NCI-H1930 (cell line): Measurements from ENCODE around the gene RPS5.
"Not testable (repeated sequence)": the region's sequence is repeated elsewhere in the genome, so short reads cannot be mapped to it uniquely, and the experiment has no call there.

Source experiments
- DNase-seq, 2 experiments: peaks; one replicate each; lab custom pipeline; 2025; lab: John Stamatoyannopoulos, UW

The RPS5 gene

DNA sequence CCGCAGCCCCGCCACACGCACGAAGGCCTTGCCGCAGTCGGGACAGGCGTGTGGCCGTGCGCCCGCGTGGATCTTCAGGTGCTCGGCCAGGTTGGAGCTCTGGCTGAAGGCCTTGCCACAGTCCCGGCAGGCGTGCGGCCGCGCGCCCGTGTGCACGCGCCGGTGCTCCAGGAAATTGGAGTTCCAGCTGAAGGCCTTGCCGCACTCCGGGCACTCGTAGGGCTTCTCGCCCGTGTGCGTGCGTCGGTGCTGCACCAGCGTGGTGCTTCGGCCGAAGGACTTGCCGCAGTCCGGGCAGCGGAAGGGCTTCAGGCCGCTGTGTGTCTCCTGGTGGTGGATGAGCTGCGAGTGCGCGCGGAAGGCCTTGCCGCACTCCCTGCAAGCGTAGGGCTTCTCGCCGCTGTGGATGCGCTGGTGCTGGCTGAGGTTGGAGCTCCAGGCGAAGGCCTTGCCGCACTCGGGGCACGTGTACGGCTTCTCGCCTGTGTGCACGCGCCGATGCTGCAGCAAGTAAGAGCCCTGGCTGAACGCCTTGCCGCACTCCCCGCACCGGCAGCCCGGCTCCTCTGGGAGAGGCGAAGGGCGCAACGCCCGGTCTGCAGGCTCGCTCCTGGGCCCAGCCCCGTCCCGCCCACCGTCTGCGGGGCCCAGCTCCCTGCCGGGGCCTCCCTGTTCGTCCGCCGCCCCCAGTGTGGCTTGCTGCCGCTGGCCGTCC, 30.1 kb upstream of the RPS5 start:
- no peak for DNase-seq

DNA sequence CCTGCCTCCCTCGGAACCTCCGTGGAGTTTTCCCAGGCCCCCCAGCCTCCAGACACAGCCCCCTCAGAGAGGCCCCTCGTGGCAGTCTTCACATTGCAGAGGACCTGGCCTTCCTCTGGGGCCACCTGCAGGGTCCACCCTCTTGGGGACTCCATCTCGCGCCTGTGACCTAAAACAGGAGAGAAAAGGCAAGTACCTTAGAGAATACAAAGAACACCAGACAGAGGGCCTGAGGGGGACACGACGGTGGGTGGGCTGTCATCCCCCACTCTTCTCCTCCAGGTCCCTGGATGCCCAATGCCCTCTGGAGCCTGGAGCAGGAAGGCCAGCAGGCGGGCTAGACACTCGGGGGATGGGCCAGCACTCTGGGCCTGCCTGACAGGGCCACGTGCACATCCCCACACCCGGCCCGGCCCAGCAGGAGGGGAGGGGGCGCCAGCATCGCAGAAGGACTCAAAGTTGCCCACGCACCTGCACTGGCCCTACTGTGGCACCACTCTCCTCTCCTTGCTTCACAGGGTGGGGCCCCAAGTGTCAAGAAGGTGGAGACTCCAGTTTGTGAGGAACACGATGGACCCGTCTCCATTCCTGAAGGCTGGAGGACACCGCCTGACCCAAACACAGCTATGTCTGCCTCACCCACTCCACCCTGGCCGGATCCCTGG, 29.5 kb upstream of the RPS5 start:
- DNase-seq: no peak

DNA sequence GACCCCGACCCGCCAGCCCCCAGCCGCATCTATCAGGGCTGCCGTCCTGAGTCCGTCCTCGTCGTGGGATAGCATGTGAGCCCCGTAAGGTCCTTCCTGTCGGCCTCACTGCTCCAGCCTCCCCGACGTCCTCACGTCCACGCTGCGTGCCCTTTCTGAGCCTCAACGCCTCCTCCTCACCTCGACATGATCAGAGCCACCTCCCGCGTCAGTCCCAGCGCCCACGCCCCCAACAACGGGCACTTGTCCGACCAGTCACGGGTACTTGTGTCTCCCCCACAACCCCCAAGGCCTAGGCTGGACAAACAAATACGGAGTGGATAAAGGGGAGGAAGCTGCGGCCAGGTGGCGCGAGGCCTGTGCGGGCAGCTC, 25.2 kb upstream of the RPS5 start:
- peak; percentile 59 to 64 for DNase-seq

DNA sequence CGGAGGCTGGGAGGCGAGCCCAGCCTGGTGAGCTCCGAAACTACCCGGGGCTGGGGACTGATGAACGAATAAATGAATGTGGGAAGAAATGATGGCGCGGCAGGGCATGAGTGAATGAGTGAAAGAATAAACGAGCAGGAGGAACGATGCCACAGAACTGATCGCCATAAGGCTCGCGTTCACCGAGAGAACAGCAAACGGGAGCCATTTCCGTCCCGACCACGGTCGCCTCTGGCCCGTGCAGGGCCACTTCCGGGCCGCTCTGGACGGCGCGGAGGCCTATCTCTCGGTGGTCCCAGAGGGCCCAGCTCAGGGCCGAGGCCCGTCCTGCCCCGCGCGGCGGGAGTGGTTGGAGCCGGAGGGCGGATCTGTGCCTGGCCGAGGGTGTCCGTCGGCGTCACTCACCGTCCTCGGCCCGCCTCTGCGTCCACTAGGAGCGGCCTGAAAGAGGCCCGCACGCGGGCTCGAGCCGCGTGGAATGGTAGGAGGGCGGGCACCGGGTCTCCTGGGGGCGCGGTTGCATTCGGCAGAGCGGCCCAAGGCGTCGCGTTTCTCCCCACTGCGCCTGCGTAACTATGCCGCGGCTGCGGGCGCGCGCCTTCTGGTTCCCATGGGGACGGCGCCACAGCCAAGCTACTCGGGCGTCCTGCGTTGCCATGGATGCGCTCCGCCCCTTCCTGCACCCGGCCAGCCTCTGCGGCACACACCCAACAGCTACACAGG, 24.6 kb upstream of the RPS5 start, which contains the start of gene ZNF497:
TSS of gene ZNF497 (minus strand) at position 480 of the 723 bp plus-strand sequence. CDS start 5,116 bp downstream, outside the sequence.
- DNase-seq: peak; percentile 96 to 99

DNA sequence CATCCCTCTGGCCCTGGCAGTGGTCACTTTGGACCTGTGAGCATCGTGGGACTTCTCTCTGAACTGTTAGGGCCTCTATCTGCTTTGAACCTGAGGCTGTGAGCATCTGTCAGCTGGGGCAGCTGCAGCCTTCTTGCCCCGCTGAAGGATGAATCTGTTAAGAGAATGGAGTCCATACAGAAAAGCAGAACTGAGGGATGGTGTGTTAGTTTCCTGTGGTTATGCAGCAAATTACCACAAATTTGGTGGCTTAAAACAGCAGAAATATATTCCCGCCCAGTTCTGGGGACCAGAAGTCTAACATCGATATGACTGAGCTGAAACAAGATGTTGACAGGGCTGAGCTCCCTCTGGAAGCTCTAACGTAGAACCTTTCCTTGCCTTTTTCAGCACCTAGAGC, 22.9 kb upstream of the RPS5 start:
- no peak for DNase-seq

DNA sequence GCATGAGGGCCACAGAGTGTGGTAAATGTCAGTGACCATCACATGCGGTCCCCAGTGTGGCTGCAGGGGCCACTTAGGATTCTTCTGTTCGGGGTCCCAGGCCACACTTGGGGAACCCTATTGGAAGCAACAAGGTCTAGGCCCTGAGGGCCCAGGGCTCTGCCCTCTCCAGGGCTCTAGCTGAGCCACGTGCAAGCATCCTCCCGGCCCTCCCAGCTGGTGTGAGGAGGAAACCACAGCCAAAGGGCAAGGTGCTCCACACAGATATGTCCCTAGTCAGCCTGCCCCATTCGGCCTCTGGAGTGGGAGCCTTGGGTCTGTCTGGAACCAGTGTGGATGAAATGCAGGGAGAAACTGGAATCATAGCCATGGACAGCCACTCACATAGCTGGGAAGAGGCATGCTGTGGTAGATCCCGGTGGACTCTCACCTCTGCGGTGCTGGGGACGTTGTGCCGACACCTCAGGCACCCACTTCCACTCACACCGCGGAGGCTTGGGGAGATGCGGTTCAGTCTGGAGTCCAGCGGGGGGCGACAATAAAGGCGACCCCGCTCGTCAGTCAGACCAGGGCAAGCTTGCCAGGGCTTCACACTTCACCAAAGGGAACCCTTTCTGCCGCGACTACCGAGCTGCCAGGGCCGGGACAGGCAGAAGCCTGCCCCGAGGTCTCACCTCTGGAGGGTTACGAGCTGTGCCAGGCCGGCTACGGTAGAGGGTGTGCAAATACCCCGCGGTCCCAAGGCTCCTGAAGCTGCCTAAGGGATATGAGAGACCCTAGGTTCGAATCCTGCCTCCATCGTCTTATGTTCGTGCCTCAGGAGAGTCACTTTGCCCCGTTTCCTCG, 20.3 kb upstream of the RPS5 start:
- no peak for DNase-seq

DNA sequence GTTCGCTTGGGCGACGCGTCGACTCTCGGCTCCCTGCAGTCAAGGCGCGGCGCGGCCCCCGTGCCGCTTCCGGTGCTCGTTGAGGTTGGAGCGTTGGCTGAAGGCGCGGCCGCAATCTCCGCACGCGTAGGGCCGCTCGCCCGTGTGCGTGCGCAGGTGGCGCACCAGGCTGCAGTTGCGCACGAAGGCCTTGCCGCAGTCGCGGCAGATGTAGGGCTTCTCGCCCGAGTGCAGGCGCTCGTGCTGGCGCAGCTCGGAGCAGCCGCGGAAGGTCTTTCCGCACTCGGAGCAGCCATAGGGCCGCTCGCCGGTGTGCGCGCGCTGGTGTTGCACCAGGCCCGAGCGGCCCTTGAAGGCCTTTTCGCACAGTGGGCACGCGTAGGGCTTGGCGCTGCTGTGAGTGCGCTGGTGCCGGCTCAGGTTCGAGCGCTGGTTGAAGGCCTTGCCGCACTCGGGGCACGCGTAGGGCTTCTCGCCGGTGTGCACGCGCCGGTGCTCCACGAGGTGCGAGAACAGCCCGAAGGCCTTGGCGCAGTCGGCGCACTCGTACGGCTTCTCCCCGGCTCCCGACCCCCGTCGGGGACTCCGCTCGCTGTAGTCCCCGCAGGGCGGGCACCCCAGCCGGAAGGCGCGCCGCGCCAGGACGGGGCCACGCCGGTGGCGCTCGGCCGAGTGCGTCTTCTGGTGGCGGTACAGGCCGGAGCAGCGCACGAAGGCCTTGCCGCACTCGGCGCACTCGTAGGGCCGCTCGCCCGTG, 19.2 kb upstream of the RPS5 start:
- DNase-seq: no peak

DNA sequence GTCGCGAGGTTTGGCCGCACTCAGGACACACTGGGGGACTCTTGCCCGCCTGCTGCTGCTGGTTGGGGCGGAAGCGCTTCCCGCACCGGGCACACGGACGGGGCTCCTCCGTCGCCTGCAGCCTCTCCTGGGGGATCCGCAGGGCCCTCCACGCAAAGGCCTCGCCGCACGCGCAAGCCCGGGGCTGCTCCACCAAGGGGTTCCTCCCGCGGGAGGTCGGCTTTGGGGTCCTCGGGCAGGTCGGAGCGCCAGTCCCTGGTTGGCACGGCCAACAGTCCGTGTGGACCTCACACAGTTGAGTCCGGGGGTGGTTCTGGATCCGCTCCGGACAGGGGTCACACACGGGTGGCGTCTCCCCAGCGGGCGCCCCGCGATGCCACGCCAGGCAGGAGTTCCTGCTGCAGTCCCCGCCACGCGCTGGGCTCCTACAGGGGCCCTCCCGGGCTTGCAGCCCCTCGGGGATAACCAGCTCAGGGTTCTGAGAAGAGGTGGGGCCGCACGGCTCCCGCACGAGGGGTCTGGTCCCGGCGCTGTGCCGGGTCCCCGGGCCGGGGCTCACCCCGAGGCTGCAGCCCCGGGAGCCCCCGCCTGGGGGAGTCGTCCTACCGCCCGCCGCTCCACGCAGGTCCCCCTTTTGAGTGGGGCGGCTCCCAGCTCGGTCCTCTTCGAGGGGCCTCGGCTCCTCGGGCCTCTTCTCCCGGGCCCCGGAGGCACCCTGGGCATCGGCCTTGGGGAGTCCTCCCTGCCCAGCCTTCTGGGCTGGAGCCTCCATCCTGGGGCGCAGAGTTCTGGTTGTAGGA, 18.3 kb upstream of the RPS5 start:
- DNase-seq: no peak

DNA sequence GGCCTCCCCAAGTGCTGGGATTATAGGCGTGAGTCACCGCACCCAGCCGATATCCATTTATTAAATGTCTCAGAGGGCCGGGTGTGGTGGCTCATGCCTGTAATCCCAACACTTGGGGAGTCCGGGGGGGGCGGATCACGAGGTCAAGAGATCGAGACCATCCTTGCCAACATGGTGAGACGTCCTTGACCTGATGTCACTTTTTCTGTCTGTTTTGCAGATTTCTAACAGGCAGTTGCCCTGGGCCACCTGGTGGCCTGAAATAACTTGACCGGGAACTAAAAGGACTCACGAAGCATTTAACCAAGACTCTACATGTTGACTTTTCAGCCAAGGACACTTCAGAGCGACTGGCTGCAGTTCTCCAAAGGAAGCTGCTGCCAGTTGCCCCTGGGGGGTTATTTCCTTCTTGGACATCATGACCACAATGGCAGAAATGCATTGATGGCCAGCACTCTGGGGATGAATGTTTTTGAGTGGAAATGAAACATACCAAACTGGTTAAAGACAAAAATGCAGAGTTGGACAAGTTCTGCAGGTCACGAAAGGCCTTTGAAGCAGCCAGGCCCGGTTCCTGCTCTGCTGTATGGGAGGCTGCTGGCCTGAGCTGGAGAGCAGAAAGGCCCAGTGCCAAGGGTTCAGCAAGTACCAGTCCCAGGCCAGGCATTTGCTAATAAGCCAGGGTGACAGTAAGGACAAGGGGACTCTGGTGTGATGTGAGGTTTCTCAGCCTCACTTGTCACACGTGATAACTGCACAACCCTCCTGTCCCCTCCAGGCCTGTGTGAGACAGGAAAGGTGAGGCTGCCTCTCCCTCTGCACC, 14.5 kb upstream of the RPS5 start:
- no peak for DNase-seq

DNA sequence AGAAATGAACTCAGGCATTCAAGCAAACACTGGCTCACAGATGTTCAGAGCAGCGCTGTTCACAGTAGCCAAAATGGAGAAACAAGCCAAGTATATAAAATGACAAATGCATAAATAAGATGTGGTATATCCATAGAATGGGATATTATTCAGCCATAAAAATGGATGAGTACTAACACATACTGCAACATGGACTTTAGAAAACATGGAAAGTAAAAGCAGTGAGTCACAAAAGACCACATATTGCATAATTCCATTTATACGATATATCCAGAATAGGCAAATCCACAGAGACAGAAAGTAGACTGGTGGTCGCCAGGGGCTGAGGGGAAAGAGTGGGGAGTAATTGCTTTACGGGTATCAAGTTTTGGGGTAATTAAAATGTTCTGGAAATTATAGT, 12.9 kb upstream of the RPS5 start:
- no peak for DNase-seq

DNA sequence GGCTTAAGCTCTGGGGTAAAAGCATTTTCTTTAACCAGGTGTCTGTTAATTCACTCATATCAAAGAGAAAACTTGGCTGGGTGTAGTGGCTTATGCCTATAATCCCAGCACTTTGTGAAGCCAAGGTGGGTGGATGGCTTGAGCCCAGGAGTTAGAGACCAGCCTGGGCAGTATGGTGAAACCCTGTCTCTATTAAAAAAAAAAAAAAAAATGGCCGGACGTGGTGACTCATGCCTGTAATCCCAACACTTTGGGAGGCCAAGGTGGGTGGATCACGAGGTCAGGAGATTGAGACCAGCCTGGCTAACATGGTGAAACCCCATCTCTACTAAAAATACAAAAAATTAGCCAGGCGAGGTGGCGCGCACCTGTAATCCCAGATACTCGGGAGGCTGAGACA, 10.3 kb upstream of the RPS5 start:
- DNase-seq: not testable (repeated sequence)

DNA sequence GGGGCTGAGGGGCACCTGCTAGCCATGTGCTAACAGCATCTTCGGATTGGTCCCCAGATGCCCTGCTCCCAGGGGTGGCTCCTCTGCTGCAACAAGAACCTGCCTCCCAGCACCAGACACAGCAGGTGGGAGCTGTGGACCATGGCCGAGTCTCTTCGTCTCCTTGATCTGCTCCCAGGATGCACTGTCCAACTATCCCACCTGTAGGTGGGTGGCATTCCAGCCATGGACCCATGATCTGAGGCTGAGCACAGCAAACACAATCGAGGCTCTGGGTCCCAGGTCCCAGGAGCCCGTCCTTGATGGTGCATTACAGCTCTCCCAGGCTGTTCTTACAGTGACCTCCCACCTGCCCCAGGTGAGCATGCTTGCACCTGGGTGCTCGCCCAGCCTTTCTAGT, 7.8 kb upstream of the RPS5 start:
- DNase-seq: no peak

DNA sequence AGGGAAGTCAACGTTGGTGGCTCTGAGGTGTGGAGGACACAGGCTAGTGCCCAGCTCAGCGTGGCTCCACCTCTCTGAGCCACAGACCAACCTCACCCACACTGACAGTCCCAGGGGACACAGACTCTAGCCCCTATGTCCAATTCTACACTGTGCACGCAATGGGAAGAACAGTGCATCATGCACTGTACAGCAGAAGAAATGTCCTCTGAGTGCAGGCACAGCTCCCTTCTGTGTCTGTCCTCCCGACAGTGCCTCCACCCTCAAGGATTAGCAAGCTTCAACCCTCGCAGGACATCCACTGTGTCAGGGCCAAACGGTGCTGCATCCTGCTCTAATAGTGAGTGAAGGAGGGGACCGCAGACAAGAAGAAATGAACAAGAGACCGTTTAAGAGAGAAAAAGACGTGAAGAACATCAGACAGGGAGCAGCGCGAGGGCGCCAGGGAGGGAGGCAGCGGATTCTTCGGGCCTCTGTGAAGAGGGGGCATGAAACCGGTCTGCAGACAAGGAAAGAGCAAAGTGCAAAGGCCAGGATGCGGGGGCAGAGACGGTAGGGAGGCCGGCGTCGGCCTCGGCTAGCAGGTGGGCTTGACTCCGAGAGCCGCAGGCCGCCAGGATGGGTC, 6.9 kb upstream of the RPS5 start:
- DNase-seq: no peak

DNA sequence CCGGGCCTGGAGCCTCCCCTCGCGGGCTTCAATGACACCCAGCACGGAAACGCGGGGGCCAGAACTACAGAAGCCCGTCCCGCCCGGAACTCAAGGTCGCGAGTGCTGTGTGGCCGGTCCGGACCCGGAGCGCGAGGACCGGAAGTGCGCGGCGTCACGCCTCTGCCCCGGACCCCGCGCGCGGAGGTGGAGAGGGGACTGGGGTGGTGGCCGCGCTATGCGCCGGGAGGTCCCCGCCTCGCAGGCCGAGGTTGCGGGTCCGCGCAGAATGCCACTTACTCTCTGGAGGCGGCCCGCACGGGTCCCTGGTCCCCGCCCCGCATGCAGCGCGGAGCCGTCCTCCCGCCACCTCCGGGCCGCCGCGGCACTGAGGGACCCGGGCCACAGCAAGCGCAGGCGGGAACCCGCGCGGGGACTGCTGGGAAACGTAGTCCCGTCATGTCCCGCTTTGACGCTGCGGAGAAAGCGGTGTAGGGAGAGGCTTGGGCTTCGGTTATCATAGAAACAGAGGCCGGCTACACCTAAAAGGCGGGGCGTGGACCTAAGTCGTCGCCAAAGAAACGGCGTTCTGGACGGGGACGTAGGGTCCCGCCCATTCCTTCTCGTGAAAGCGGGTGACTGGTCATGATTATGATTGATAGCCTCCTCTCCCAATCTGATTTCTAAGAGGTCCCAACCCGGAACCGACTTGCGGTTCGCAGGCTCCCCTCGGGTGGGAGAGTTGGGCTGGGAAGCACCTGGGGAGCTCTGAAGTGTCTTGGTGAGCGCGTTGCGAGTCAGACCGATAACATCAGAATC, 6.2 kb upstream of the RPS5 start, which contains the start of gene ZNF837:
TSS of gene ZNF837 (minus strand) at position 369 of the 798 bp plus-strand sequence. CDS start 11,698 bp downstream, outside the sequence.
- peak; percentile 100 for DNase-seq

DNA sequence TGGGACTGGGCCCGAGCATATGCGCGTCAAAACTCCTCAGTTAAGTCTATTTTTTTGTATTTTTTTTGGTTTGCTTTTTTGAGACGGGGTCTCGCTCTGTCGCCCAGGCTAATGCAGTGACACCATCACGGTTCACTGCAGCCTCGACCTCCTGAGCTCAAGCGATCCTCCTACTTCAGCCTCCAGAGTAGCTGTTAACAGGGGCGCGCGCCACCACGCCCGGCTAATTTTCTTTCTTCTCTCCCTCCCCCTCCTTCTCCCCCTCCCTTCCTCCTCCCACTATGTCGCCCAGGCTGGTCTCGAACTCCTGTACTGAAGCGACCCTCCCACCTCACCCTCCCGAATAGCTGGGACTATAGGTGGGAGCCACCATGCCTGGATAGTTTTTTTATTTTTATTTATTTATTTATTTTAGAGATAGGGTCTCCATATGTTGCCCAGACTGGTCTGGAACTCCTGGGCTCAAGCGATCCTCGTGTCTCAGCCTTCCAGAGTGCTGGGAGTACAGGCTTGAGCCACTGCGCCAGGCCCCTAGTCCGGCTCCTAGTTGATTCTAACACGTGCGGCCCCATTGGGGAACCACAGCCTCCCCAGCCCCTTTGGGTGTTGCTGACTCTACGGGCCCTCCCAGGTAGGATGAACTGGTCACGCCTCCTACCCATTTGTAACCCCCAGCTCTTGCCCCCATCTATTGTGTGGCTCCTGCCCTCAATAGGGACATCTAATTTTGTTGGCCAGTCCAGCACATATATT, 5.4 kb upstream of the RPS5 start:
- no peak for DNase-seq

DNA sequence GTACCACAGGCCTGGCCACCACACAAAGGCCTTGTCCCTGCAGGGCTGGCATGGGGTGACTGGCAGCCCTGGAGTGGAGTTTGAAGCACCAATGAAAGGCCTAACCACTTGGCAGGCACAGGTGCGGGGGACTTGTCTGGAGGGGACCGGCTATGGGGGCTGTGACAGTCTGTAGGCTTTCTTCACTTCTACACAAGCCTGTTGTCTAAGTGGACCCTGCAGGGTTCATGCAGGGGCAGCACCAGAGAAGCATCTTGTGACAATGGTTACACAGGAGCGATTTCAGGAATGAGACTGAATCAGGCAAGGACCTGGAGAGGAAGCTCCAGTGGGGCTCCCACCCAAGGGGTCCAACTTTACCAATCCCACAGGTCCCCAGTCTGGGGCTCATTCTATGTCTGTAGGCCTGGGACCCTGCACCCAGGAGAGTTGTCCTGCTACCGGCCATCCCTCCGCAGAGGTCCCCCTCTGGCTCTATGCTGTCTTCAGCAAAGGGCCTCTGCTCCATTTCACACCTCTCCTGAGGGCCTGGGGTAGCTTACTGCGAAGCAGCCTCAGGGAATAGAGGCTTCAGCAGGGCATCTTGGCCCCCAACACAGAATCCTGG, 4.0 kb upstream of the RPS5 start:
- DNase-seq: no peak

DNA sequence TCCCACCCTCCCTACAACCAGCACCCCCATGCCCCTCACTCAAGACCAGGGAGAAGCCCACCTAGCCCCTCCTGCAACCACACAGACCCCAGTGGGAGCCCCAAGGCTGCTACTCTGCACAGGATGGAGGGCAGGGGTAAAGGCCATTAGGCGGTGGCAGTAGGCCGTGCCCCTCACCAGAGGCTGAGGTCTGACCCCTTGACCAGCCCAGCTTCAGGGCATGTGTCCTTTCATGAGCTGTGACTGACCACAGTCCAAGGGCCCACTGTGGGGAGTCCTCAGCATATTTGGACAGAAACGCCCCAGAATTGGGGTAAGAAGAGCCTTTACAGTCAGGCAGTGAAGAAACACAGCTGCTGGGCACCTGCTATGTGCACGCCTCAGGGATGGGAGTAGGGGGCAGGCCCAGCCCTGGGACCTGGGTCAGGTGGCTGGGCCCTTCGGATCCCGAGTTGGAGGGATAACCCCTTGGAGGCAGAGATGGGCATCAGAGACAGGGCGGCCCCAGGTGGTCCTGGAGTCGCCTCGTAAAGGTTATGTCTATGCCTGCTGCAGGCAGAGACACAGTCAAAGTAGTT, 1.7 kb upstream of the RPS5 start:
- DNase-seq: no peak
